D341Med (cell line): ENCODE measurements around the gene STXBP6.

ENCODE experiments used
- DNase-seq: peaks from one replicate; pipeline ENCODE4 v3.0.0; 2012; ENCODE audit warnings: low spot score

Gene STXBP6

GRCh38 chr14:25049568-25050268, at the start of gene STXBP6:
Gene STXBP6 (minus strand): TSS chr14:25050147. CDS start chr14:24974818, 75,329 bp downstream.
- DNase-seq: peak; percentile 69

GRCh38 chr14:25097120-25097519, 47.2 kb upstream of the STXBP6 start:
- no peak for DNase-seq

- DNase-seq: no peak
Measured at GRCh38 chr14:25095736-25096437, 45.9 kb upstream of the STXBP6 start.

GRCh38 chr14:25094171-25094907, 44.4 kb upstream of the STXBP6 start:
- no peak for DNase-seq

- no peak for DNase-seq
Measured at GRCh38 chr14:25092258-25092740, 42.4 kb upstream of the STXBP6 start.

GRCh38 chr14:25090716-25091454, 40.9 kb upstream of the STXBP6 start:
- DNase-seq: no peak

- DNase-seq: no peak
Measured at GRCh38 chr14:25090256-25090655, 40.3 kb upstream of the STXBP6 start.

GRCh38 chr14:25089496-25089895, 39.5 kb upstream of the STXBP6 start:
- no peak for DNase-seq

GRCh38 chr14:25086821-25087396, 37.0 kb upstream of the STXBP6 start:
- no peak for DNase-seq

- no peak for DNase-seq
Measured at GRCh38 chr14:25086081-25086480, 36.1 kb upstream of the STXBP6 start.

- no peak for DNase-seq
Measured at GRCh38 chr14:25080682-25081081, 30.7 kb upstream of the STXBP6 start.

- DNase-seq: no peak
Measured at GRCh38 chr14:25079311-25079710, 29.4 kb upstream of the STXBP6 start.

GRCh38 chr14:25074099-25074685, 24.2 kb upstream of the STXBP6 start:
- DNase-seq: no peak

GRCh38 chr14:25069879-25070278, 19.9 kb upstream of the STXBP6 start:
- DNase-seq: no peak

- no peak for DNase-seq
Measured at GRCh38 chr14:25067600-25067999, 17.7 kb upstream of the STXBP6 start.

GRCh38 chr14:25062022-25062321, 12.0 kb upstream of the STXBP6 start:
- DNase-seq: no peak

- DNase-seq: no peak
Measured at GRCh38 chr14:25056688-25057078, 6.7 kb upstream of the STXBP6 start.

- DNase-seq: no peak
Measured at GRCh38 chr14:25055992-25056687, 6.2 kb upstream of the STXBP6 start.

GRCh38 chr14:25055005-25055404, 5.1 kb upstream of the STXBP6 start:
- DNase-seq: no peak

- no peak for DNase-seq
Measured at GRCh38 chr14:25053585-25053984, 3.6 kb upstream of the STXBP6 start.

GRCh38 chr14:25052921-25053320, 3.0 kb upstream of the STXBP6 start:
- no peak for DNase-seq
